HG03469 (cell line): ENCODE data around the gene SLC17A2.
A peak's percentile ranks its signal among the peaks of the same experiment; 100 is the strongest.
"Not testable (repeated sequence)": the region's sequence is repeated elsewhere in the genome, so short reads cannot be mapped to it uniquely, and the experiment has no call there.

Source experiments
- ATAC-seq: cut with Tn5 transposase; IDR thresholded peaks from one replicate; pipeline ENCODE4 v1.9.1; 2021; ENCODE audit warnings: mild to moderate bottlenecking, moderate library complexity, moderate number of reproducible peaks; ENCODE audit not compliant: unreplicated experiment

The SLC17A2 gene

DNA sequence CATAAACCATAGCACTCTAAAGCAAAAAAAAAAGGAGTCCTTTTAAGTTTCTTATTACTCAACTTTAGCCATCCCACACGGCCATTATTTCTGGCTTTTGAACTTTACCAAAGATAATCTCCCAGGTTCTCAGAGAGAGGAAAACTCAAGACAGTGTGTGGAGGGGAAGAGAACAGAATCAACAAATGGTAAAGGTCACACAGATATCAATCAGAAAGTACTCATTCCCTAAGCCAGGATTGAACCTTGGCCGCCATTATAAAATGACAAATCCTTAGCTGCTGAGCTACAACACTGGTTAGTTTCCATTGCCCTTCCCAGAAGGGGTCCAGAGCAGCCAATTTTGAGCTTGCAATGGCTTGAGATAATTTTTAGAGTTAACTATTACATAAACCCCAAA lies 22.0 kb upstream of the SLC17A2 start:
- no peak for ATAC-seq

DNA sequence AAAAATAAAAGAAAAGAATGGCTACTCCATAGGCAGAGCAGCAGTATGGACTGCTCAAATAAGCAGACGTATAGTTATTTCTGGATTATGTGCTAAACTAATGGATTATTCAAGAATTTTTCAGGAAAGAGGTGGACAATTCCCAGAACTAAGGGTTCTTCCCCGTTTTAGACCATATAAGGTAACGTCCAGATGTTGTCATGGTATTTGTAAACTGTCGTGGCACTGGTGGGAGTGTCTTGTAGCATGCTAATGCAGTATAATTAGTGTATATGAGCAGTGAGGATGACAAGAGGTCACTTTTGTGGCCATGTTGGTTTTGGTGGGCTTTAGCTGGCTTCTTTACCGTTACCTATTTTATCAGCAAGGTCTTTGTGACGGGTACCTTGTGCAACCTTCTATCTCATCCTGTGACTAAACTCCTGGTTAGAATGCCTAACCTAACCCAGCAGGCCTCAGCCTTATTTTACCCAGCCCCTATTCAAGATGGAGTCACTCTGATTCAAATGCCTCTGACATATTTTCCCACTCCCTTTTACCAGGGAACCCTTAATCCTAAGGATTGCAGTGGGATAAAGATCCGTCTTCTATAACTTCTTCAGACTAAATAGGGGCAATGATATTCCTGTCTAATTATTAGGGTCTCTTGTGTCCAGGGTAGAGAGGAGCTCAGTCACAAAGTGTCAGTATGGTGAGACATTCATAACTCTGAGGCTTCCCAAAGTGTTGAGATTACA lies 21.0 kb upstream of the SLC17A2 start:
- no peak for ATAC-seq

GRCh38 chr6:25950297-25950696 lies 19.8 kb upstream of the SLC17A2 start:
- no peak for ATAC-seq

- ATAC-seq, result no peak
Measured at GRCh38 chr6:25949695-25950094, 19.2 kb upstream of the SLC17A2 start.

- not testable (repeated sequence) for ATAC-seq
Measured at GRCh38 chr6:25947492-25947891, 17.0 kb upstream of the SLC17A2 start.

DNA sequence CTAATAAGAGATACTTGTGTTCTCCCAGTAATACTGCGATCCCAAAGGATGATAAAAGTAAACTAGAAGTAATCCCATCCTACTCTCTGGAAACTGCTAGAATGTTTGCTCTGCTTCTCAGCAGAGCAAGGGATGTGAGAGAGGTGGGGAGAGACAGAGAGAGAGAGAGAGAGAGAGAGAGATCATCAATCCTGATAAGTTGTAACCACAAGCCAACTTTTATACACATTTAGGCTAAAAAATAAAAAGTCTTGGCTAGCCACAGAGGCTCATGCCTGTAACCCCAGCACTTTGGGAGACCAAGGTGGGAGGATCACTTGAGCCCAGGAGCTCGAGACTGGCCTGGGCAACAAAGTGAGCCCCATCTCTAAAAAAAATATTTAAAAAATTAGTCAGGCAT lies 16.1 kb upstream of the SLC17A2 start:
- ATAC-seq, result no peak

GRCh38 chr6:25945738-25946137 lies 15.2 kb upstream of the SLC17A2 start:
- ATAC-seq, result not testable (repeated sequence)

DNA sequence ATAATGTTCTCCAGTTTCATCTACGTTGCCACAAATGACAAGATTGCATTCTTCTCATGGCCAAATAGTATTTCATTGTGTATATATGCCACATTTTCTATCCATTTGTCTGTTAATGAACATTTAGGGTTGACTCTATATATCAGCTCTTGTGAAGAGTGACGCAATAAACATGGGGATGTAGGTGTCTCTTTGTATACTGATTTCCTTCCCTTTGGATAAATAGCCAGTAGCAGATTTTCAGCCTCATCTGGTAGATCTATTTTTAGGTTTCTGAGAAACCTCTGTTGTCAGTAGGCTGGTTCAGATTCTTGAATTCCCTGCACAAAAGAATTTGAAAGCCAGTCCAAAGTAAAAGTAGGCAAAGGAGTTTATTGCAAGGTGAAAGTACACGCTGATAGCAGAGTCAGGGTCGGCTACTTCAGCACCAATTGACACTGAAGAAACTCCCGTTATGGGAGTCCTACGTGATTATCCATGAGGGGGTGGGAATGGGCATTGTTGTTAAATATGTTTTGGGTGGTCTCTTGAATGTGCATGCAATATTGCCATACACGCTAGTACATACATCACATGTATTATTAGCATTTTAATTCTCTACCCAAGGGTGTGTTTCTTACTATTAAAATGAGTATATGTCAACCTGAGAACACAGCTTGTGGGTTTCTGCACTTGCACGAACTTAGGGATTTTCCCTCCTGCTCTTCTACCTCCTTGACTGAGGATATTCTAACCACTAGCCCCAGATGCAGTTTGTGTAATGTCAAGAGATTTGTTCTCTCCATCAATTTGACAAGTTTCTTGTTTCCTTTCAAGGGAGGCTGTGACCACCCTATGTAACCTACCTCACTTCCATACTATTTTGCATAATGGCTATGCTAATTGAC lies 14.4 kb upstream of the SLC17A2 start:
- ATAC-seq, result peak; percentile 90

- no peak for ATAC-seq
Measured at GRCh38 chr6:25943887-25944286, 13.4 kb upstream of the SLC17A2 start.

DNA sequence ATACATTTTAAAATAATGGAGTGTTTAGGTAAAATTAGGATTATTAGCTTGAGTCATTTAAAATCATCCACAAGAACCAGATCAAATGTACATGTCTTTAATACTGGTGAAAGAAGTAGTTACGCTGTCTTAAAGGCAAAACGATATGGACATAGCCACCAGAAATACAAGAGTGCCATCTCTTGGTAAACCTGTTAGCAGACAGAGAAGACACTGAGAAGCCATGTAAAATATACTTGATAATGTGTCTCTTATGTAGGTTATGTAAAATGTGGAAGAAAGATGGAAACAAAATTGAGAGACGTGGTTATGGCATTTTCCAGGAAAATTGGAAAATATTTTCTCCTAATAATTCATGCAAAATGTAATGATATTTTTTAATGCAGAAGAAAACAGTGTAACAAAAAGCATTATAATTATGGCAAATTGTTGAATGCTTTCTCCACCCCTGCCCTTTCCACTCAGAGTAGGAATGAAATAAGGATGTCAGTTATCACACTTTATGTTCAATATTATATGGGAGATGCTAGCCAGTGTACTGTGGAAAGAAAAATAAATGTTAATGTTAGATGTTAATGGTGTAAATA lies 12.2 kb upstream of the SLC17A2 start:
- ATAC-seq, result no peak

- ATAC-seq, result no peak
Measured at GRCh38 chr6:25939593-25939992, 9.1 kb upstream of the SLC17A2 start.

DNA sequence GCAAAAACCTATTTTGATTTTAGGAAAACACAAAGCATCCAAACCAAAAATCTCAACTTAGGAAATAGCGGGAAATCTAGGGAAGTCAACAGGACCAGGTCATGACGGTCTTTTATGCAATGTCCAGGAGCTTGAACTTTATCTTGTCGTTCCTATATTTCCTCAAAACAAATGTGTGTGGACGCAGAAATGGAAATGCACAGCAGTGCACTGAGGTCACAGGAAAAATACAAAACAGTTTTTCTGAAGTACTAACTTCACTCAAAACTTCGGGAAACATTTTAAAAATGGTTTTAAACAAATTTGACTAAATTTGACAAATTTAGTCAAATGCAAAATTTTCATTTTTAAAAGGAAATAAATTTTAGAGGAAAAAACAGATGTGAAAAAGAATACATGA lies 5.5 kb upstream of the SLC17A2 start:
- ATAC-seq, result no peak

- no peak for ATAC-seq
Measured at GRCh38 chr6:25934735-25935313, 4.3 kb upstream of the SLC17A2 start.

DNA sequence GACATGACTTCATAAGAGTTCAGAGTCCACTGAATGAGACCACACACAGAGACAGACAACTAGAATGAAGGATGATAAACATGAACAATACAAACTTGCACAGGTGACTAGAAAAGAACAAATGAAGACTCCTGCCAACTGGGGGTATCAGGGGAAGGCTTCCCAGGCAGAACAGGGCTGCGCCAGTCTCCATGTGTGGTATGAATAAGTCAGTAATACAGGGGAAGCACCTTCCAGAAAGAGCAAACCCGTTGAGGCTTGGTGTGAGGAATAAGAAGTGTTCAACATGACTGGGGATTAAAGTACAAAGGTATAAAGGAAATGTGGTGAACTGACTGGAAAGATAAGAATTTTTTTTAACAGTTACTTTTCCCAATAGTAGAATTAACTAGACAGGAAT lies 3.7 kb upstream of the SLC17A2 start:
- no peak for ATAC-seq

DNA sequence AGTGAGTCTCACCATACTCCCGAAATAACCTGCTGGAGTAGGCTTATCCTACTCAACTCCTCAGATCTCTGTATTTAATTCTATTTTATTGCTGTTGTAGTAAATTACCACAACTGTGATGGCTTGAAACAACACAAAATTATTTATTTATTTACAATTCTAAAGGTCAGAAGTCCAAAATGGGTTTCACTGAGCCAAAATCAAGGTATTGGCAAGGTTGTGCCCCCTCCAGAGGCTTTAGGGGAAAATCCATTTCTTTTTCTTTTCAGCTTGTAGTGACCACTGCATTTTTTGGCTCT lies 869 bp upstream of the SLC17A2 start:
- ATAC-seq, result no peak

DNA sequence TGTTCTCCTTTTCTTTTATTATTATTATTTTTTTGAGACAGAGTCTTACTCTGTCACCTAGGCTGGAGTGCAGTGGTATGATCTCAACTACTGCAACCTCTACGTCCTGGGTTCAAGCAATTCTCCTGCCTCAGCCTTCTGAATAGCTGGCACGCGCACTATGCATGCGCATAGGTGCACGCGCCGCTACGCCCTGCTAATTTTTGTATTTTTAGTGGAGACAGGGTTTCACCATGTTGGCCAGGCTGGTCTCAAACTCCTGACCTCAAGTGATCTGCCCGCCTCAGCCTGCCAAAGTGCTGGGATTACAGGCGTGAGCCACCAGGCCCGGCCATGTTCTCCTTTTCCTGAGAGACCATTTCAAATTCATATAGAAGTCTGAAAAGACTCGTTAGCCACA lies 706 bp downstream of the SLC17A2 start:
- ATAC-seq, result not testable (repeated sequence)

GRCh38 chr6:25928562-25929324 lies 1.7 kb downstream of the SLC17A2 start:
- no peak for ATAC-seq

- ATAC-seq, result no peak
Measured at GRCh38 chr6:25927756-25928216, 2.7 kb downstream of the SLC17A2 start.

DNA sequence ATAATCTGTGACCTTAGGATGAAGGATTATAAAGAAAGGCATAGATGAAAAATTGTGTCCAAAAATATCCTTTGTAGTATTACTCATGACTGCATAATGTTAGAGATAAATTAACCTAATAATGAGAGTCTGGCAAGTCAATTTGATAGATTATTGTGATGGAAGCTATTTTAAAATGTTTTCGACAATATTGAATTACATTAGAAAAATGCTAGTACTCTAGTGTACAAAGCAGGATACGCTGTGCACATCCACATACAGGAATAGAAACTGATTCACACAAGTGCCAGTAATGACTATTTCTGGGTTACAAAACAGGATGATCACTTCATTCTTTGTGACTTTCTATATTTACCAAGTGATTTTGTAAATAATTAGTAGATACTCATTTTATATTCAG lies 3.3 kb downstream of the SLC17A2 start:
- no peak for ATAC-seq

DNA sequence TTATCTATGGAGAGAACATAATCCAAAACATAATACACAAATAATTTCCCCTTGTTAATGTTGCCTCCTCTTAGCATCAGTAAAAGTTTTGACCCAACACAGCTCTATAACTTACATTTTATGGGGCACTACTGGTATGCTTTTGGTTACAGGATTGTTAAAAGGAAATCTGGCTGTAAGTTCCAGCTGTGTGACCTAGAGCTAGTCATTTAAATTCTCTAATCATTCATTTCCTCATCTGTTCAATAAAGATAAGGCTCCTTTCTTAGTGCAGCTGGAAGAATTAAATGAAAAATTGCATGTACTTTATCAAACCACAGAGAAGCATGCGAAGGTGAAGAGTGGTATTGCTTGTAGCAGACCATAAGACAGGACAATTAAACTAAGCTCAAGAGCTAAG lies 4.6 kb downstream of the SLC17A2 start:
- no peak for ATAC-seq

DNA sequence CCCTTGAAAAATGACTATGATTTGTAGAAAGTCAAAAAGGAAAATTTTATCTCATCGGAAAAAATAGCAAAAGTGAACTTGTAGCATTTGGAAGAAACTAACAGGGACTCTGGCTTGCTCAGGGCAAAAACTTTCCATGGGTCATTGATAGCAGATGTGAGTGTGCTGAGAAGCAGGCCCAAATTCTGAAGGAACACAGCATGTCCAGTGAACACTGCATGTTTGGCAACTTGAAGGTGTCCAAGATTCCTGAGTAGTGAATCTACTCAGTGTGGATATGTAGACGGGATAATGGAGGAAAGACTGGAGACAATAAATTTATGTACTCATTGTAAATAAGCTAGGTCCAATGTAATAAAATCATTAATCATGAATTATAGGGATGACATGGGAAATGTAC lies 8.2 kb downstream of the SLC17A2 start:
- ATAC-seq, result no peak
